ENCODE data around the gene KBTBD12. TPM values are rescaled to one million over a fixed set of nuclear protein-coding genes. Genes with fewer than 3 reads are reported as not detected.

The KBTBD12 gene
- total and polyA plus RNA-seq, 2 experiments from 2014 or later, result not detected

DNA sequence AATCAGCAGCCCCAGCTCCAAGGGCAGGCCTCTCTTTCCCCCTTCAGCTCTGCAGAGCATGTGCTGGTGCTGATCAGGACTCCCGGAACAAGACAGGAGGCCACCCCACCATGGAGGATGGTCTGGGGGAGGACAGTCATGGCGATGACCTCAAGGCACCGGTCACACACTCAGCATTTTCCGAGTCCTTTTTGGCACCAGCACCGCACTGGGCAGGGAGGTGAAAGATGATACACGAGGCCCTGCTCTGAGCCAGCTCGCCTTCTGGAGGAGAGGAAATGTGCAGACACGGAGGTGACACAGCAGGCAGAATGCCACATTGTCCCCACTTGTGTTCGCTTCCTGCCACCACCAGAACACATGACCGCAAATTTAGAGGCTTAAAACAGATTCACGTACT lies 75.4 kb downstream of the KBTBD12 start:
- WGBS, 2 experiments (ENCODE audit: low coverage in 1 of 2, low lambda C conversion rate in 2 of 2, missing lambda C conversion rate in 2 of 2), result 76 to 77% methylated on average over 9 to 11 of the region's 11 CpGs
- Histone ChIP-seq H3K4me1 (ENCODE audit: insufficient read depth) (peaks cover 3% of the 10 kb centered on the region; the same call in 1 of the 2 replicates), H3K27ac (no peak overlapping the region), H3K4me2 (ENCODE audit: unreplicated experiment) (no peak overlapping the region), H3K27me3 (replicated peaks; ENCODE audit: insufficient read depth) (no peaks in the 10 kb centered on the region), H3K4me3 (no peak overlapping the region), H3F3A (ENCODE audit: insufficient read depth) (no peaks in the 10 kb centered on the region), H3K79me2 (ENCODE audit: insufficient read depth) (no peaks in the 10 kb centered on the region), H3K9me3 (ENCODE audit: low read depth) (no peaks in the 10 kb centered on the region), H3K36me3 (ENCODE audit: low read depth) (no peaks in the 10 kb centered on the region), H4K20me1 (ENCODE audit: insufficient read depth) (no peaks in the 10 kb centered on the region), H2AFZ (no peak overlapping the region), H3K9ac (no peak overlapping the region), H3K9me2 (ENCODE audit: insufficient read depth) (no peaks in the 10 kb centered on the region)
- in situ Hi-C loops (cut with MboI), result no loop called here
- DNase-seq, result no peak
- TF ChIP-seq EZH2phosphoT487 (IDR thresholded peaks at IDR 0.05; ENCODE audit: insufficient read depth, low read depth), result no peak
- no peak for TF ChIP-seq EZH2 (IDR thresholded peaks at IDR 0.05; ENCODE audit: insufficient read depth, poor library complexity, severe bottlenecking)

GRCh38 chr3:127991251-127991650 lies 76.2 kb downstream of the KBTBD12 start:
- no peak for DNase-seq
- Histone ChIP-seq H3K9ac (no peak overlapping the region), H3F3A (ENCODE audit: insufficient read depth) (no peaks in the 10 kb centered on the region), H3K79me2 (ENCODE audit: insufficient read depth) (no peaks in the 10 kb centered on the region), H3K4me3 (no peak overlapping the region), H2AFZ (no peak overlapping the region), H3K27me3 (replicated peaks; ENCODE audit: insufficient read depth) (no peaks in the 10 kb centered on the region), H3K4me1 (ENCODE audit: insufficient read depth) (peaks cover 3% of the 10 kb centered on the region; the same call in 1 of the 2 replicates), H3K27ac (no peak overlapping the region), H3K9me3 (ENCODE audit: low read depth) (no peaks in the 10 kb centered on the region), H4K20me1 (ENCODE audit: insufficient read depth) (no peaks in the 10 kb centered on the region), H3K9me2 (ENCODE audit: insufficient read depth) (no peaks in the 10 kb centered on the region), H3K4me2 (ENCODE audit: unreplicated experiment) (no peak overlapping the region), H3K36me3 (ENCODE audit: low read depth) (no peaks in the 10 kb centered on the region)
- in situ Hi-C loops (cut with MboI), result no loop called here
- WGBS, 2 experiments (ENCODE audit: low coverage in 1 of 2, low lambda C conversion rate in 2 of 2, missing lambda C conversion rate in 2 of 2), result 78% methylated on average over 12 of the region's 12 CpGs
- TF ChIP-seq EZH2 (IDR thresholded peaks at IDR 0.05; ENCODE audit: insufficient read depth, poor library complexity, severe bottlenecking), result no peak
- no peak for TF ChIP-seq EZH2phosphoT487 (IDR thresholded peaks at IDR 0.05; ENCODE audit: insufficient read depth, low read depth)

- Histone ChIP-seq H3K9me3 (ENCODE audit: low read depth) (no peaks in the 10 kb centered on the region), H4K20me1 (ENCODE audit: insufficient read depth) (no peaks in the 10 kb centered on the region), H3K4me3 (no peak overlapping the region), H3K4me1 (ENCODE audit: insufficient read depth) (peaks cover 3% of the 10 kb centered on the region; the same call in 1 of the 2 replicates), H3F3A (ENCODE audit: insufficient read depth) (no peaks in the 10 kb centered on the region), H3K4me2 (ENCODE audit: unreplicated experiment) (no peak overlapping the region), H3K79me2 (ENCODE audit: insufficient read depth) (no peaks in the 10 kb centered on the region), H3K9ac (no peak overlapping the region), H2AFZ (no peak overlapping the region), H3K36me3 (ENCODE audit: low read depth) (no peaks in the 10 kb centered on the region), H3K27me3 (replicated peaks; ENCODE audit: insufficient read depth) (no peaks in the 10 kb centered on the region), H3K9me2 (ENCODE audit: insufficient read depth) (no peaks in the 10 kb centered on the region), H3K27ac (no peak overlapping the region)
- in situ Hi-C loops (cut with MboI), result no loop called here
- no peak for DNase-seq
- WGBS, 2 experiments (ENCODE audit: low coverage in 1 of 2, low lambda C conversion rate in 2 of 2, missing lambda C conversion rate in 2 of 2), result 57 to 61% methylated on average over 6 of the region's 6 CpGs
- TF ChIP-seq EZH2 (IDR thresholded peaks at IDR 0.05; ENCODE audit: insufficient read depth, poor library complexity, severe bottlenecking) (no peak), EZH2phosphoT487 (IDR thresholded peaks at IDR 0.05; ENCODE audit: insufficient read depth, low read depth) (no peak)
These were observed 76.6 kb downstream of the KBTBD12 start for GRCh38 chr3:127991681-127992080.

- no peak overlapping the region for H3K4me3 ChIP-seq
- no peak overlapping the region for H2AFZ ChIP-seq
- no peaks in the 10 kb centered on the region for H3K9me2 ChIP-seq (ENCODE audit: insufficient read depth)
- H3K4me2 ChIP-seq (ENCODE audit: unreplicated experiment), result no peak overlapping the region
- no peak overlapping the region for H3K9ac ChIP-seq
- H4K20me1 ChIP-seq (ENCODE audit: insufficient read depth), result no peaks in the 10 kb centered on the region
- H3K27ac ChIP-seq, result no peak overlapping the region
- peaks cover 3% of the 10 kb centered on the region; the same call in 1 of the 2 replicates for H3K4me1 ChIP-seq (ENCODE audit: insufficient read depth)
- DNase-seq, result no peak
- H3K36me3 ChIP-seq (ENCODE audit: low read depth), result no peaks in the 10 kb centered on the region
- no peaks in the 10 kb centered on the region for H3F3A ChIP-seq (ENCODE audit: insufficient read depth)
- WGBS, 2 experiments (ENCODE audit: low coverage in 1 of 2, low lambda C conversion rate in 2 of 2, missing lambda C conversion rate in 2 of 2), result 75 to 80% methylated on average over 5 of the region's 5 CpGs
- TF ChIP-seq EZH2 (IDR thresholded peaks at IDR 0.05; ENCODE audit: insufficient read depth, poor library complexity, severe bottlenecking), result no peak
- H3K27me3 ChIP-seq (replicated peaks; ENCODE audit: insufficient read depth), result 0 out of 2 replicates have a peak, but pooled peaks cover 2% of the 10 kb centered on the region
- H3K9me3 ChIP-seq (ENCODE audit: low read depth), result no peaks in the 10 kb centered on the region
- H3K79me2 ChIP-seq (ENCODE audit: insufficient read depth), result no peaks in the 10 kb centered on the region
- in situ Hi-C loops (cut with MboI), result no loop called here
These were observed 77.1 kb downstream of the KBTBD12 start for GRCh38 chr3:127992127-127992526.

- no peak overlapping the region for H3K4me3 ChIP-seq
- TF ChIP-seq EZH2phosphoT487 (IDR thresholded peaks at IDR 0.05; ENCODE audit: insufficient read depth, low read depth), result no peak
- TF ChIP-seq EZH2 (IDR thresholded peaks at IDR 0.05; ENCODE audit: insufficient read depth, poor library complexity, severe bottlenecking), result no peak
- no peak overlapping the region for H3K4me2 ChIP-seq (ENCODE audit: unreplicated experiment)
- H3K27me3 ChIP-seq (replicated peaks; ENCODE audit: insufficient read depth), result peaks cover 20% of the 10 kb centered on the region; the same call in 1 of the 2 replicates
- no peaks in the 10 kb centered on the region for H3K79me2 ChIP-seq (ENCODE audit: insufficient read depth)
- H4K20me1 ChIP-seq (ENCODE audit: insufficient read depth), result no peaks in the 10 kb centered on the region
- H3F3A ChIP-seq (ENCODE audit: insufficient read depth), result no peaks in the 10 kb centered on the region
- H3K9me3 ChIP-seq (ENCODE audit: low read depth), result no peaks in the 10 kb centered on the region
- no peak for DNase-seq
- H3K9ac ChIP-seq, result no peak overlapping the region
- in situ Hi-C loops (cut with MboI), result no loop called here
- no peaks in the 10 kb centered on the region for H3K9me2 ChIP-seq (ENCODE audit: insufficient read depth)
- H2AFZ ChIP-seq, result no peak overlapping the region
- peaks cover 3% of the 10 kb centered on the region; the same call in 1 of the 2 replicates for H3K4me1 ChIP-seq (ENCODE audit: insufficient read depth)
- H3K27ac ChIP-seq, result no peak overlapping the region
- no peaks in the 10 kb centered on the region for H3K36me3 ChIP-seq (ENCODE audit: low read depth)
These were observed 79.0 kb downstream of the KBTBD12 start for GRCh38 chr3:127994011-127994410.

All from GM23248 (cell line).